ENCODE measurements around the gene OSBP2. TPM values are rescaled to one million over a fixed set of nuclear protein-coding genes. Genes with fewer than 3 reads are reported as not detected.

The OSBP2 gene
- total RNA-seq, 3 donors from 2014 or later: 0.96 to 4.6 (median 4.4) TPM

DNA sequence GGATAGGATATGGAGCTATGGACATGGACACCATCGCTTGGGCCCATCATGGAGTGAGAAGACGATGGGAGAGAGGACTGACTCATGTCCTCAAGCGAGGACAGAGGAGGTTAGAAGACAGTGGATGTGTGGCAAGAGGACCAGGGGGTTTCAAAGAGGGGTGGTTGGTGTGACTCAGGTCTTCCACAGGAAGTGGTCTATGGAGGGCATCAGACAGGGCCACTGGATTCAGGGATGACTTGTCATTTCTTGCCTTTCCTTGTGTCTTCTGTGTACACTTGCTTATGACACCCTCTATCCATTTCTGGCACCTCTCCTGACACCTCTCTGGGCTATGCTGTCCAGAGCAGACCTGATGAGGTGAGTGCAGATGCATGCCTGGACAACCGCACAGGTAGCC is 115.4 kb downstream of the OSBP2 start:
- Histone ChIP-seq H3K9me3 (no peaks in the 10 kb centered on the region), H3K27me3 (no peaks in the 10 kb centered on the region), H3K36me3 (no peaks in the 10 kb centered on the region), H3K27ac (no peak overlapping the region), H3K4me1 (no peaks in the 10 kb centered on the region), H3K4me3 (no peak overlapping the region)
- TF ChIP-seq POLR2AphosphoS5 (IDR thresholded peaks at IDR 0.05): no peak
- TF ChIP-seq POLR2A (IDR thresholded peaks at IDR 0.05): no peak
- intact Hi-C loops (cut with DNase I; ENCODE audit: low total_unique reads): no loop called here
- DNase-seq (ENCODE audit: low spot score in 2 of 2): no peak

DNA sequence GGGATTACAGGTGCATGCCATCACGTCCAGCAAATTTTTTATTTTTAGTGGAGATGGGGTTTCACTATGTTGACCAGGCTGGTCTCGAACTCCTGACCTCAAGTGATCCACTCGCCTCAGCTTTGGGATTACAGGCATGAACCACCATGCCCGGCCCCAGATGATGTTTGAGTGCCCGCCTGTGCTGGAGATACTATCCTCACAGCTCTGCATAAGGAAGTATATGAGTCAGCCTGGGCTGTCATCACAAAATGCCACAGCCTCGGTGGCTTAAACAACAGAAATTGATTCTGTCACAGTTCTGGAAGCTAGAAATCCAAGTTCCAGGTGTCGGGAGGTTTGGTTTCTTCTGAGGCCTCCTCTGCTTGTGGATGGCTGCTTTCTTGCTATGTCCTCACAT is 119.3 kb downstream of the OSBP2 start:
- TF ChIP-seq, protein P1, sequence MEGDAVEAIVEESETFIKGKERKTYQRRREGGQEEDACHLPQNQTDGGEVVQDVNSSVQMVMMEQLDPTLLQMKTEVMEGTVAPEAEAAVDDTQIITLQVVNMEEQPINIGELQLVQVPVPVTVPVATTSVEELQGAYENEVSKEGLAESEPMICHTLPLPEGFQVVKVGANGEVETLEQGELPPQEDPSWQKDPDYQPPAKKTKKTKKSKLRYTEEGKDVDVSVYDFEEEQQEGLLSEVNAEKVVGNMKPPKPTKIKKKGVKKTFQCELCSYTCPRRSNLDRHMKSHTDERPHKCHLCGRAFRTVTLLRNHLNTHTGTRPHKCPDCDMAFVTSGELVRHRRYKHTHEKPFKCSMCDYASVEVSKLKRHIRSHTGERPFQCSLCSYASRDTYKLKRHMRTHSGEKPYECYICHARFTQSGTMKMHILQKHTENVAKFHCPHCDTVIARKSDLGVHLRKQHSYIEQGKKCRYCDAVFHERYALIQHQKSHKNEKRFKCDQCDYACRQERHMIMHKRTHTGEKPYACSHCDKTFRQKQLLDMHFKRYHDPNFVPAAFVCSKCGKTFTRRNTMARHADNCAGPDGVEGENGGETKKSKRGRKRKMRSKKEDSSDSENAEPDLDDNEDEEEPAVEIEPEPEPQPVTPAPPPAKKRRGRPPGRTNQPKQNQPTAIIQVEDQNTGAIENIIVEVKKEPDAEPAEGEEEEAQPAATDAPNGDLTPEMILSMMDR (IDR thresholded peaks at IDR 0.05): no peak
- TF ChIP-seq POLR2A (IDR thresholded peaks at IDR 0.05) (no peak), POLR2AphosphoS5 (IDR thresholded peaks at IDR 0.05) (no peak)
- DNase-seq (ENCODE audit: low spot score in 2 of 2): no peak
- Histone ChIP-seq H3K27me3 (no peaks in the 10 kb centered on the region), H3K9me3 (no peaks in the 10 kb centered on the region), H3K36me3 (no peaks in the 10 kb centered on the region), H3K4me3 (no peak overlapping the region), H3K27ac (no peak overlapping the region), H3K4me1 (no peaks in the 10 kb centered on the region)
- intact Hi-C loops (cut with DNase I; ENCODE audit: low total_unique reads): no loop called here

DNA sequence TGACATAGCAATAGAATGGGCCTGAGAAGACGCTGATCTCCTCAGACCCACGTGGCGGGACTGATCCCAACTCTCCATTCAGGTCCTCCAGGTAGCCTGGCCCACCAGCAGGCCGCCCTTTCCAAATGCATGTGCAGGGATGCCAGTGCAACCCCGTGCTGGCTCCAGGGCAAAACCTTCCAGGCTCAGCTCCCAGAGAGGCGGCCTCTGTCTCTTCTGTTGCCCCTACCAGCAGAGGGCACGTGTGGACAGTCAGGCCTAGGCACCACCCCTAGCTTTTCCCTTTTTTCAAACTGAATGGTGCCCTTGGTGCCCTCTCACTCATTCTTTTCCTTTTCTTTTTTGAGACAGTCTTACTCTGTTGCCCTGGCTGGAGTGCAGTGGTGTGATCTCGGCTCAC is 121.7 kb downstream of the OSBP2 start:
- peaks cover 0 to 7% of the 10 kb centered on the region in 2 donors for H3K27me3 ChIP-seq
- no peaks in the 10 kb centered on the region for H3K9me3 ChIP-seq
- intact Hi-C loops (cut with DNase I; ENCODE audit: low total_unique reads): no loop called here
- TF ChIP-seq, protein P1 (IDR thresholded peaks at IDR 0.05): no peak
- no peak for TF ChIP-seq POLR2AphosphoS5 (IDR thresholded peaks at IDR 0.05)
- TF ChIP-seq POLR2A (IDR thresholded peaks at IDR 0.05): no peak
- no peaks in the 10 kb centered on the region for H3K4me1 ChIP-seq
- no peak for DNase-seq (ENCODE audit: low spot score in 2 of 2)
- H3K27ac ChIP-seq: no peak overlapping the region
- H3K36me3 ChIP-seq: no peaks in the 10 kb centered on the region
- no peak overlapping the region for H3K4me3 ChIP-seq

DNA sequence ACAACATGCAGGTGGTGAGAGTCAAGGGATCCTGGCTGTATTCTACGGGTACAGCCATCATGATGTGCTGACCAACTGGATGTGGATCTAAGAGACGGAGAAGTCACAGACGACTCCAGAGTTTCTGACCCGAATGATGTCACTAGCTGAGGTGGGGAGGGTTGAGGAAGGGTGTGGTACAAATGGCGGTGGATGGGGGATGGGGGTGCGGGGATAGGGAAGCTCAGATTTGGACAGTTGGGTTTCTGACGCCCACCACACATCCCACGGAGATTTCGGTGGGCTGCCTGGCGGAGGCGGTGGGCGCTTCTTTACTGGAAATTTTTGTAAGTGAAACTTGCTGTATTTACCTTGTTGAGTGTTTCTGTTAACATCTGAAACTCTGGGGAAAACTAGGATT is 126.7 kb downstream of the OSBP2 start:
- TF ChIP-seq POLR2A (IDR thresholded peaks at IDR 0.05) (no peak), POLR2AphosphoS5 (IDR thresholded peaks at IDR 0.05) (no peak)
- TF ChIP-seq, protein P1 (IDR thresholded peaks at IDR 0.05): no peak
- Histone ChIP-seq H3K27me3 (peaks cover 4 to 30% of the 10 kb centered on the region in 2 donors), H3K4me3 (no peak overlapping the region), H3K36me3 (no peaks in the 10 kb centered on the region), H3K9me3 (no peaks in the 10 kb centered on the region), H3K27ac (no peak overlapping the region), H3K4me1 (peaks cover 0 to 7% of the 10 kb centered on the region in 2 donors)
- no peak for DNase-seq (ENCODE audit: low spot score in 2 of 2)
- intact Hi-C loops (cut with DNase I; ENCODE audit: low total_unique reads): no loop called here

DNA sequence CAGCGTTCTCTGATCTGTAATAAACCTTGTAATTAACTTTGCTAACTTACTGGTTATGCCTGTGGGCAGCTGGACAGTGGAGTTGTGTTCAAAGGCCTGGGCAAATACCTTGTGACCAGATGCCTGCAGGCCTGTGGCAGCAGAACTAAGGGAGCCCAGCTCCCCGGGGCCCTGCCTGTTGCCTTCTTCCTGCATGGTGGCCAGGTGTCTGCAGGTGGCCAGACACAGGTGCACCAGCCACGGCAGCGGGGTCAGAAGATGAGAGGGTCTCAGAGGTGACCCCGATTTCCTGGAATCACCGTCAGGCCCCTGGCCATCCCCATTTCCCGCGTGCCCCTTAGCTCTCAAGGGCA is 127.2 kb downstream of the OSBP2 start:
- H3K36me3 ChIP-seq: no peaks in the 10 kb centered on the region
- H3K4me3 ChIP-seq: peak overlapping the region; percentile 29 to 64 (median 43)
- no peaks in the 10 kb centered on the region for H3K9me3 ChIP-seq
- TF ChIP-seq, protein P1 (IDR thresholded peaks at IDR 0.05): no peak
- TF ChIP-seq POLR2A (IDR thresholded peaks at IDR 0.05) (no peak), POLR2AphosphoS5 (IDR thresholded peaks at IDR 0.05) (no peak)
- peaks cover 0 to 7% of the 10 kb centered on the region in 2 donors for H3K4me1 ChIP-seq
- no peak for DNase-seq (ENCODE audit: low spot score in 2 of 2)
- H3K27ac ChIP-seq: no peak overlapping the region
- H3K27me3 ChIP-seq: peaks cover 4 to 30% of the 10 kb centered on the region in 2 donors
- intact Hi-C loops (cut with DNase I; ENCODE audit: low total_unique reads): no loop called here

Measured in breast epithelium (tissue), 4 donors.